Smooth muscle cell (in vitro differentiated cells): ENCODE data around the gene PIGBOS1. TPM values are rescaled to one million over a fixed set of nuclear protein-coding genes. Genes with fewer than 3 reads are reported as not detected.

Experiments used
- DNase-seq: peaks from one replicate; lab custom pipeline; 2025; ENCODE audit not compliant: unreplicated experiment; lab: John Stamatoyannopoulos, UW
- H2AFZ ChIP-seq: fragments of 200-600 bp; sonication (generic); 2 replicates; pipeline ENCODE4 v1.6.0; 2016; ENCODE audit warnings: antibody characterized with exemption, low read depth, mild to moderate bottlenecking
- H3F3A ChIP-seq: fragments of 200-600 bp; sonication (generic); 2 replicates; pipeline ENCODE4 v1.6.0; 2017; ENCODE audit warnings: antibody characterized with exemption, low read depth
- H3K27ac ChIP-seq: fragments of 200-600 bp; sonication (generic); 2 replicates; pipeline ENCODE4 v1.5.1; 2016; ENCODE audit warnings: low read depth, mild to moderate bottlenecking
- H3K27me3 ChIP-seq: fragments of 200-600 bp; sonication (generic); 2 replicates; pipeline ENCODE4 v1.6.1; 2016; ENCODE audit warnings: low read depth, mild to moderate bottlenecking
- H3K36me3 ChIP-seq: fragments of 200-600 bp; sonication (generic); 2 replicates; pipeline ENCODE4 v1.5.1; 2016; ENCODE audit warnings: low read depth
- H3K4me1 ChIP-seq: fragments of 200-600 bp; sonication (generic); 2 replicates; pipeline ENCODE4 v1.5.1; 2016; ENCODE audit warnings: low read depth
- H3K4me2 ChIP-seq: fragments of 200-600 bp; sonication (generic); 2 replicates; pipeline ENCODE4 v1.6.0; 2016; ENCODE audit warnings: mild to moderate bottlenecking
- H3K4me3 ChIP-seq: fragments of 200-600 bp; sonication (generic); 2 replicates; pipeline ENCODE4 v1.5.1; 2016; ENCODE audit warnings: mild to moderate bottlenecking
- H3K79me2 ChIP-seq: fragments of 200-600 bp; sonication (generic); 2 replicates; pipeline ENCODE4 v1.6.0; 2016; ENCODE audit warnings: low read depth, mild to moderate bottlenecking
- H3K9ac ChIP-seq: fragments of 200-600 bp; sonication (generic); 2 replicates; pipeline ENCODE4 v1.6.0; 2016; ENCODE audit warnings: low read depth
- H3K9me3 ChIP-seq: fragments of 200-600 bp; sonication (generic); replicated peaks from 2 replicates; pipeline ENCODE4 v1.5.1; 2016; ENCODE audit warnings: low read depth
- H4K20me1 ChIP-seq: fragments of 200-600 bp; sonication (generic); 2 replicates; pipeline ENCODE4 v1.6.0; 2016; ENCODE audit warnings: low read depth
- CTCF ChIP-seq: fragments of 200-600 bp; sonication (generic); IDR thresholded peaks from 2 replicates; pipeline ENCODE4 v1.5.1; 2017; ENCODE audit warnings: borderline replicate concordance, mild to moderate bottlenecking, antibody characterized with exemption; ENCODE audit not compliant: insufficient read depth, poor library complexity, severe bottlenecking
- WGBS: methylation state at CpG from one replicate; pipeline ENCODE4 v1.1.7; 2016; ENCODE audit warnings: low lambda C conversion rate; 5-methylcytosine and 5-hydroxymethylcytosine counted together
- polyA plus RNA-seq: library from polyadenylated mRNA; unstranded; fragments of >200 nt; fragmentation: Nextera tagmentation; extraction: Ambion mirVana; gene quantifications from 2 replicates; pipeline ENCODE4 v1.2.1, GENCODE V29; 2016
- total RNA-seq: library from RNA; depleted of rRNA; stranded (reverse); fragments of >200 nt; gene quantifications from 2 replicates; pipeline ENCODE4 v1.2.3, GENCODE V29; 2014

Gene PIGBOS1
- total and polyA plus RNA-seq, 2 experiments from 2014 or later, result 14.6 to 25.0 TPM

- H2AFZ ChIP-seq, result no peak overlapping the region
- 82% methylated on average over 1 of the region's 1 CpG for WGBS
- no peak overlapping the region for H3K4me3 ChIP-seq
- DNase-seq, result no peak
- no peaks in the 10 kb centered on the region for H3K9me3 ChIP-seq
- H3K4me2 ChIP-seq, result no peak overlapping the region
- peaks cover 60% of the 10 kb centered on the region for H3K79me2 ChIP-seq
- no peak for TF ChIP-seq CTCF
- H3K9ac ChIP-seq, result no peak overlapping the region
- no peaks in the 10 kb centered on the region for H3F3A ChIP-seq
- H3K27me3 ChIP-seq, result no peaks in the 10 kb centered on the region
- peaks cover 12% of the 10 kb centered on the region for H4K20me1 ChIP-seq
- H3K27ac ChIP-seq, result no peak overlapping the region
- no peaks in the 10 kb centered on the region for H3K36me3 ChIP-seq
- peaks cover 7% of the 10 kb centered on the region for H3K4me1 ChIP-seq
Measured at GRCh38 chr15:55284426-55284825, 34.5 kb downstream of the PIGBOS1 start.

GRCh38 chr15:55283379-55284147 is 35.4 kb downstream of the PIGBOS1 start:
- H3K4me1 ChIP-seq, result peaks cover under 1% of the 10 kb centered on the region
- no peak for DNase-seq
- no peaks in the 10 kb centered on the region for H3K27me3 ChIP-seq
- 95% methylated on average over 6 of the region's 6 CpGs for WGBS
- H3K79me2 ChIP-seq, result peaks cover 54% of the 10 kb centered on the region
- no peaks in the 10 kb centered on the region for H3K9me3 ChIP-seq
- H4K20me1 ChIP-seq, result peaks cover 17% of the 10 kb centered on the region
- H3K27ac ChIP-seq, result no peak overlapping the region
- H3K36me3 ChIP-seq, result no peaks in the 10 kb centered on the region
- H3K4me2 ChIP-seq, result no peak overlapping the region
- H3K4me3 ChIP-seq, result no peak overlapping the region
- no peaks in the 10 kb centered on the region for H3F3A ChIP-seq
- H2AFZ ChIP-seq, result no peak overlapping the region
- no peak overlapping the region for H3K9ac ChIP-seq
- TF ChIP-seq CTCF, result no peak

GRCh38 chr15:55282284-55282833 is 36.6 kb downstream of the PIGBOS1 start:
- Histone ChIP-seq H3K4me1 (no peaks in the 10 kb centered on the region), H3K9me3 (no peaks in the 10 kb centered on the region), H3K79me2 (peaks cover 46% of the 10 kb centered on the region), H3K27ac (peak overlapping the region; percentile 46), H2AFZ (no peak overlapping the region), H3K27me3 (no peaks in the 10 kb centered on the region), H4K20me1 (peaks cover 17% of the 10 kb centered on the region), H3K36me3 (no peaks in the 10 kb centered on the region), H3K9ac (no peak overlapping the region), H3F3A (no peaks in the 10 kb centered on the region), H3K4me3 (no peak overlapping the region), H3K4me2 (peak overlapping the region; percentile 59)
- 52% methylated on average over 5 of the region's 5 CpGs for WGBS
- no peak for DNase-seq
- TF ChIP-seq CTCF, result no peak
